ENCODE results near the gene P2RX6. TPM values are rescaled to one million over a fixed set of nuclear protein-coding genes. Genes with fewer than 3 reads are reported as not detected.

The P2RX6 gene
- total and polyA plus RNA-seq, 7 donors, result 11.3 to 47.7 (median 32.8) TPM

GRCh38 chr22:20990184-20991180, 24.5 kb upstream of the P2RX6 start:
- WGBS, 3 donors, result 81 to 88% (median 83%) methylated on average over 21 of the region's 21 CpGs
- DNase-seq (no peak), ATAC-seq (no peak)
- Histone ChIP-seq H3K4me1 (no peaks in the 10 kb centered on the region), H3K4me3 (no peak overlapping the region), H3K9me3 (no peaks in the 10 kb centered on the region), H3K27ac (no peak overlapping the region), H3K36me3 (ENCODE audit: insufficient read depth in 1 of 2, low read depth in 1 of 2) (peaks cover 3 to 92% of the 10 kb centered on the region in 2 donors), H3K27me3 (ENCODE audit: insufficient read depth in 3 of 3, low read length in 2 of 3) (no peaks in the 10 kb centered on the region)
- intact Hi-C loops (cut with DNase I), result loop anchor here in 1 of 2 donors (10.0 kb wide), 1 partner anchor 74 kb away; no protein-coding TSS in a partner anchor
- no peak for TF ChIP-seq CTCF (IDR thresholded peaks at IDR 0.05)

GRCh38 chr22:20991252-20992055, 23.5 kb upstream of the P2RX6 start:
- H3K27me3 ChIP-seq (ENCODE audit: insufficient read depth in 3 of 3, low read length in 2 of 3), result no peaks in the 10 kb centered on the region
- no peak overlapping the region for H3K27ac ChIP-seq
- H3K36me3 ChIP-seq (ENCODE audit: insufficient read depth in 1 of 2, low read depth in 1 of 2), result peaks cover 3 to 92% of the 10 kb centered on the region in 2 donors
- 91 to 94% (median 94%) methylated on average over 24 of the region's 24 CpGs for WGBS, 3 donors
- DNase-seq (no peak), ATAC-seq (no peak)
- intact Hi-C loops (cut with DNase I), result loop anchor here in 1 of 2 donors (10.0 kb wide), 1 partner anchor 73 kb away; no protein-coding TSS in a partner anchor
- no peaks in the 10 kb centered on the region for H3K9me3 ChIP-seq
- no peak for TF ChIP-seq CTCF (IDR thresholded peaks at IDR 0.05)
- no peaks in the 10 kb centered on the region for H3K4me1 ChIP-seq
- H3K4me3 ChIP-seq, result no peak overlapping the region

- ATAC-seq (no peak), DNase-seq (no peak)
- no peaks in the 10 kb centered on the region for H3K4me1 ChIP-seq
- no peaks in the 10 kb centered on the region for H3K27me3 ChIP-seq (ENCODE audit: insufficient read depth in 3 of 3, low read length in 2 of 3)
- no peak overlapping the region for H3K4me3 ChIP-seq
- WGBS, 3 donors, result 85 to 98% (median 89%) methylated on average over 6 to 7 of the region's 7 CpGs
- peaks cover 3 to 92% of the 10 kb centered on the region in 2 donors for H3K36me3 ChIP-seq (ENCODE audit: insufficient read depth in 1 of 2, low read depth in 1 of 2)
- TF ChIP-seq CTCF (IDR thresholded peaks at IDR 0.05), result no peak
- no peak overlapping the region for H3K27ac ChIP-seq
- intact Hi-C loops (cut with DNase I), result loop anchor here in 1 of 2 donors (10.0 kb wide), 1 partner anchor 73 kb away; no protein-coding TSS in a partner anchor
- no peaks in the 10 kb centered on the region for H3K9me3 ChIP-seq
These were observed 22.9 kb upstream of the P2RX6 start for GRCh38 chr22:20992056-20992442.

- intact Hi-C loops (cut with DNase I), result loop anchor here in 1 of 2 donors (10.0 kb wide), 1 partner anchor 72 kb away; no protein-coding TSS in a partner anchor
- H3K27me3 ChIP-seq (ENCODE audit: insufficient read depth in 3 of 3, low read length in 2 of 3), result no peaks in the 10 kb centered on the region
- H3K27ac ChIP-seq, result no peak overlapping the region
- no peaks in the 10 kb centered on the region for H3K4me1 ChIP-seq
- no peak overlapping the region for H3K4me3 ChIP-seq
- peaks cover 3 to 92% of the 10 kb centered on the region in 2 donors for H3K36me3 ChIP-seq (ENCODE audit: insufficient read depth in 1 of 2, low read depth in 1 of 2)
- TF ChIP-seq CTCF (IDR thresholded peaks at IDR 0.05), result no peak
- WGBS, 3 donors, result 81 to 88% (median 84%) methylated on average over 21 of the region's 21 CpGs
- no peak for ATAC-seq
- no peaks in the 10 kb centered on the region for H3K9me3 ChIP-seq
- DNase-seq, result no peak
These were observed 22.3 kb upstream of the P2RX6 start for GRCh38 chr22:20992456-20993303.
